ENCODE data around the gene RBPJL.

The RBPJL gene

GRCh38 chr20:45303586-45304463 lies 2.8 kb upstream of the RBPJL start:
- TF ChIP-seq CTCF (IDR thresholded peaks at IDR 0.05): no peak
- no peak for DNase-seq
- peaks cover 6% of the 10 kb centered on the region for H3K9me3 Mint-ChIP-seq
- peak overlapping the region; percentile 22 for H3K27ac Mint-ChIP-seq
- H3K4me1 Mint-ChIP-seq: peaks cover 18% of the 10 kb centered on the region
- H3K4me3 Mint-ChIP-seq: no peak overlapping the region
- peaks cover 51% of the 10 kb centered on the region for H3K27me3 Mint-ChIP-seq (ENCODE audit: low read depth, poor library complexity)
- H3K36me3 Mint-ChIP-seq (ENCODE audit: low read depth): no peaks in the 10 kb centered on the region

- DNase-seq: no peak
- Mint-ChIP-seq H3K27ac (no peak overlapping the region), H3K4me3 (no peak overlapping the region), H3K36me3 (ENCODE audit: low read depth) (no peaks in the 10 kb centered on the region), H3K4me1 (peaks cover 18% of the 10 kb centered on the region), H3K9me3 (peaks cover 6% of the 10 kb centered on the region), H3K27me3 (ENCODE audit: low read depth, poor library complexity) (peaks cover 52% of the 10 kb centered on the region)
- TF ChIP-seq CTCF (IDR thresholded peaks at IDR 0.05): no peak
These were observed 2.1 kb upstream of the RBPJL start for GRCh38 chr20:45304464-45304999.

DNA sequence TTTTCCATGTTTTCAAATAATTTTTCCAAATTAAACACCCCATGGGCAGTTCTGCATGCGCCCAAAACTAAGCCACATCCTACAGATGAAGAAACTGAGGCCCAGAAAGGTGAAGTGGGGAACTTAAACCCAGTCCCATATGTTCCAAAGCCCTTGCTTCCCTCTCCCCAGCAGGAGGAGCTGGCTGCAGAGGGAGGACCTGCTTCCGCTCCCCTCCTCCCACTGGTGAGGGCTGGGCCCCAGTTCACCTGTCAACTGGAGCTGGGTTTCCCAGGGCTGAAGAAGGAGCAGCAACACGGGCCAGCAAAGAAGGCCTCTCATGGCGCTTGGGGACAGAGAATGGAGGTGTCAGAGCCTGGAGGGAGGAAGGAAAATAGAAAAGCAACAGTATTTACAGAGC lies 1.4 kb upstream of the RBPJL start:
- Mint-ChIP-seq H3K27ac (no peak overlapping the region), H3K4me3 (no peak overlapping the region), H3K4me1 (peaks cover 24% of the 10 kb centered on the region), H3K9me3 (peaks cover 6% of the 10 kb centered on the region), H3K36me3 (ENCODE audit: low read depth) (no peaks in the 10 kb centered on the region), H3K27me3 (ENCODE audit: low read depth, poor library complexity) (peaks cover 52% of the 10 kb centered on the region)
- no peak for DNase-seq
- no peak for TF ChIP-seq CTCF (IDR thresholded peaks at IDR 0.05)

DNA sequence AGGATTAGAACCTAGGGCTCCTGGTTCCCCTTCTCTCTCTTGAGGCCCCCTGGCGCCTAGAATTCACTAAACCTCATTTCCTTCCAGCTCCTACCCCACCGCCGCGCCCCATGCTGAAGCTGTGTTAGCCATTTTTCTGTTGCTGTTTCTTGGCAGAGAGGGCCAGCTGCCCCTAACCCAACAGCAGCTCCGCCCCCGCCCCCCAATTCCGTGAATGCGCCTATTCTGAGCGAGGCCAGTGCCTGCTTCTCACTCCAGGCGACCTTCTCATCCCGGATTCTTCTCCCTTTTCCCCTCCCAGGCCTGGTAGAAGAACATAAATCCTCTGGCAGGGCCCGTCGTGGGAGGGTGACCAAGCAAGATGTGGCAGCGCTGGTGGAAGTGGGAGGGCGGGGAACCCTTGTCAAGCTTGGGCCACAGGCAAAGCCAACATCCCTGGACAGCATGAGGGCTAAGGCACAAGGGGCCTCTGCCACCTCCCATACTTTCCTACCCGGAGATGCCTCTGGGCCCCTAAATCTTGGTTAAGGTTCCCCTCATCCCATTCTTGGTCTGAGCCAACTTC lies 518 bp downstream of the RBPJL start:
- H3K36me3 Mint-ChIP-seq (ENCODE audit: low read depth): no peaks in the 10 kb centered on the region
- peaks cover 39% of the 10 kb centered on the region for H3K4me1 Mint-ChIP-seq
- H3K27ac Mint-ChIP-seq: no peak overlapping the region
- peaks cover 6% of the 10 kb centered on the region for H3K9me3 Mint-ChIP-seq
- no peak for TF ChIP-seq CTCF (IDR thresholded peaks at IDR 0.05)
- peaks cover 66% of the 10 kb centered on the region for H3K27me3 Mint-ChIP-seq (ENCODE audit: low read depth, poor library complexity)
- no peak overlapping the region for H3K4me3 Mint-ChIP-seq
- DNase-seq: peak; percentile 56

- TF ChIP-seq CTCF (IDR thresholded peaks at IDR 0.05): no peak
- H3K36me3 Mint-ChIP-seq (ENCODE audit: low read depth): no peaks in the 10 kb centered on the region
- peaks cover 39% of the 10 kb centered on the region for H3K4me1 Mint-ChIP-seq
- no peak for DNase-seq
- H3K9me3 Mint-ChIP-seq: peaks cover 6% of the 10 kb centered on the region
- no peak within 1 kb of the TSS for H3K4me3 Mint-ChIP-seq
- H3K27ac Mint-ChIP-seq: no peak within 1 kb of the TSS
- H3K27me3 Mint-ChIP-seq (ENCODE audit: low read depth, poor library complexity): peaks cover 72% of the 10 kb centered on the region
These were observed 1.6 kb downstream of the RBPJL start, which contains the start of gene MATN4 for GRCh38 chr20:45308117-45308778. Gene MATN4, minus strand, starts transcription at chr20:45308299. Its CDS starts 2,717 bp downstream, at chr20:45305582.

Measured in nephron progenitor cell (in vitro differentiated cells).